SH-SY5Y (cell line): Measurements from ENCODE around the gene ANKRD31.

Experiments
- GATA2 ChIP-seq: IDR thresholded peaks from 2 replicates; pipeline ENCODE4 v1.6.1; 2011; ENCODE audit warnings: mild to moderate bottlenecking, low read depth, low read length
- GATA3 ChIP-seq: IDR thresholded peaks from 2 replicates; pipeline ENCODE4 v1.6.1; 2011; ENCODE audit warnings: low read depth, mild to moderate bottlenecking, low read length, moderate library complexity

The ANKRD31 gene

DNA sequence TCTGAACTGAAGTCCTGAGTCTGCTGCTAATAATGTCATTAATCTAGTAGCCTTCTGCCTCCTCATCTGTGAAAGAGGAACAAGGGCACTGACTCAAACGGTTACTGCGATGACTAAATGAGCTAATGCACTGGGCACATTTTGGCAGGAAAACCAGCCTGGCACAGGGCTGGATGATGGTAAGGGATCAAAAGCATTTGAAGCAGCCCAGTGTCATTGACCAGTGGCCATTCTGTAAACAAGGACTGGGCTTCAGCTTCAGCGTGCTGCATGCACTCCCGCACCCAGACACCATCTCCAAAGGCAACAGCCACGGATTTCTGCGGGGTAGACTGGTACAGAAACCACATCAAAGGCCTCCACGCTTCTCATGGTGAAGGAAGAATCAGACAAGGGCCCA lies 192.3 kb downstream of the ANKRD31 start:
- TF ChIP-seq GATA3 (no peak), GATA2 (no peak)

GRCh38 chr5:75043633-75044264 lies 192.9 kb downstream of the ANKRD31 start:
- no peak for TF ChIP-seq GATA2
- no peak for TF ChIP-seq GATA3

- no peak for TF ChIP-seq GATA2
- no peak for TF ChIP-seq GATA3
These were observed 194.2 kb downstream of the ANKRD31 start for GRCh38 chr5:75042522-75042921.

GRCh38 chr5:75040973-75041372 lies 195.7 kb downstream of the ANKRD31 start:
- no peak for TF ChIP-seq GATA2
- no peak for TF ChIP-seq GATA3

DNA sequence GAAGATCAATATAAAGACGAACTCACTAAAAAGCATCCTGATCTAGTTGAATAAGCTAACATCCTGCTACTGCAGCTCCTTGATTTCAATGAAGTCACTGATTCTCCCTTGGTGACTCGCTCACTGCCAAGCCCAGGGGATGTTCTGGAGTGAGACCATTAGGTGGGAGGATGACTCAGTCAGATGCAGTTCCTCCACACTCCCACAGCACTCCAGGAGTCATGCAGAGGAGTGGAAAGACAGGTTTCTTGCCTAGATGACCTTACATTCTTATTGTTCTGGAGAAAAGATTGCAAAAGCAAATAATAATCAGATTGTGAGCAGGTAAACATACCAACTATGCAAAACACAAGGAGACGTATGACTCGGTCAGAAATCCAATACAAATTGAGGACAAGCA lies 199.6 kb downstream of the ANKRD31 start:
- no peak for TF ChIP-seq GATA3
- no peak for TF ChIP-seq GATA2

- TF ChIP-seq GATA2 = no peak
- no peak for TF ChIP-seq GATA3
These were observed 202.4 kb downstream of the ANKRD31 start for GRCh38 chr5:75034137-75034739.

- TF ChIP-seq GATA3 (no peak), GATA2 (no peak)
These were observed 205.3 kb downstream of the ANKRD31 start for GRCh38 chr5:75031366-75031765.

DNA sequence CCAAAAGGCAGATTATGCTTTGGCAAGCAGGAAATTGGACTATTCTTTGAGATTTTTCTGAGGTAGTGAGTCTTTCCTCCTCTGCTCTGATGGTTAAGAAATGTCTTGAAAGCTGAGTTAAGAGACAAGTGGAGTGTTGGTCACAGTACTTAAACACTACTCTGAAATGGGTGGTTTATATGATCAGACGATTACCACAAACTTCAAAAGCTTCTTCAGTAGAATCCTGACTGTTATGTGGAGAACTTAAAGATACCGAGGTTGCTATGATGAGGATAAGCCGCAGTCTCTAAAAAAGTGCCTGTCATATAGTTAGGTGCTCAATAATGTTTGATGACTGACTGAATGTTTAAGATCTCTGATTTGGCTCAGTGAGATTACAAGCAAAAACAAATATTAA lies 208.6 kb downstream of the ANKRD31 start:
- no peak for TF ChIP-seq GATA2
- no peak for TF ChIP-seq GATA3

DNA sequence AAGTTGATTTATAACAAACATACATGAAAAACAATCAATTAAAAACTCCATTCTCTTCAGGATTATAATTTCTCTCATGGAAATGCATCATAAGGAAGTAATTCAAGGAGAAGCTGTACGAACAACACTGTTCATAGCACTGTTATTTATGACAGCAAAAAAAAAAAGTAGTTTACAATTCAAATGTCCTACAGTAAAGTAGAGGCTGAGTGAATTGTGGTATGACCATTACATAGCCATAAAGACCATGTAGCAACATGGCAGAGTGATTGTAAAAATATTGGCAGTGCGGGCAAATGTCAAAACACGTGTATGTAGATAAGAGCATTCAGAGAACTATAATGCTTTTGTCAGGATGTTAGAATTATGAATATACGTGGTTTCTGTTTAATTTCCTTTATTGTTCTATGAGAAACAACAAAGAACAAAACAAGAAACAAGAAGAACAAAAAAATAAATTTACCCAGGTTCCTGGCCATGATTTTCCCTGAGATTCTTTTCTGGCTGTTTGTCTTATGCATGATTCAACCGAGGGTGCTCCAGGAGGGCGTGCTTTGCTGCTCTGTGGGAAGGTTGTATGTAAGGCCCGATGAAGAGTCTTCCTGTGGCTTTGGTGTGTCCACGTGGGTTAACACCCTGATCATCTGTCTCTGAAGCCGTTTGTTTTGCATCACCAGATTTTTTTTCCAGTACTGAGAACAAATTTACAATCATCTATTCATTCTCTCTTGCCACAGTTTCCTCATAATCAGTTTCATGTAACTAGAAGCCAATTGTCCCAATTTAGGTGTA lies 213.1 kb downstream of the ANKRD31 start:
- TF ChIP-seq GATA3 (no peak), GATA2 (no peak)

- TF ChIP-seq GATA2 (no peak), GATA3 (no peak)
These were observed 214.9 kb downstream of the ANKRD31 start for GRCh38 chr5:75021800-75022199.

- TF ChIP-seq GATA3 (no peak), GATA2 (no peak)
These were observed 215.5 kb downstream of the ANKRD31 start for GRCh38 chr5:75021219-75021618.

GRCh38 chr5:75020016-75020656 lies 216.5 kb downstream of the ANKRD31 start:
- TF ChIP-seq GATA2 = no peak
- no peak for TF ChIP-seq GATA3

DNA sequence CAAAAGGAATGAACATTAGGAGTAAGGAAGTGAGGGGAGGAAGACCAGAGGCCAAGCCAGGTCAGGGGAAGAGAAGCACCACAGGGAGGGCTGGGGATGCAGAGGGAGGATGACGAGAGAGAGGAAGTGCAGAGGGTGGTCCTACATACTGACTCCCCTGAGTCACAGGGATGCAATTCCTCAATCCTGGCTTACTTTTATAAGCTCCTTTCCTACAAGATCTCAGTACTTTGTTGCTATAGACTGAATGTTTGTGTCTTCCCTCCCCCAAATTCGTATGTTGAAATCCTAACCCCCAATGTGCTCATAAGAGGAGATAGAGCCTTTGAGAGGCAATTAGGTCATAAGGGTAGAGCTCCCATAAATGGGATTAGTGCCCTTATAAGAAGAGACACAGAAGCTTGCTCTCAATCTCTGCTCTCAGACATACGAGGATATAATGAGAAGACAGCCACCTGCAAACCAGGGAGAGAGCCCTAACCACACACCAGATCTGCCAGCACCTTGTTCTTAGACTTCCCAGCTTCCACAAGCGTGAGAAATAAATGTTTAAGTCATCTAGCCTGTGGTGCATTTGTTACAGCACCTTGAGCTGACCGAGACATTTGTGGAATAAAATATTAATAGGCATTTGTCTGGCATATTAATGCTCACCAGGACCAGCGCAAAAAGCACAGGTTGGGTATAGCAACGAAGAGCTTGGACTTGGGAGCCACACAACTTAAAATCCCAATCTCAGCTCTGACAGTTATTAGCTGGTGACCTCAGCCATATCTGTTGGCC lies 217.7 kb downstream of the ANKRD31 start:
- no peak for TF ChIP-seq GATA3
- TF ChIP-seq GATA2 = no peak
